HepG2 (cell line): ENCODE results near the gene ANKIB1. TPM values are rescaled to one million over a fixed set of nuclear protein-coding genes. Genes with fewer than 3 reads are reported as not detected.

Experiments used
- CHD2 ChIP-seq: IDR thresholded peaks from 2 replicates; pipeline ENCODE4 v1.6.1; 2011; ENCODE audit warnings: low read depth, low read length, improper control_type of control experiment
- ISX ChIP-seq: sonication (generic); formaldehyde crosslinking; conservative IDR thresholded peaks from 2 replicates; pipeline ENCODE4 v1.5.0; 2020; ENCODE audit warnings: missing genetic modification reagents
- NBN ChIP-seq: fragments of 450-650 bp; conservative IDR thresholded peaks from 2 replicates; pipeline ENCODE4 v1.6.1; 2017
- SRSF4 ChIP-seq: fragments of 200-400 bp; formaldehyde crosslinking; IDR thresholded peaks from one replicate; pipeline ENCODE4 v1.6.1; 2018; ENCODE audit warnings: mild to moderate bottlenecking, low read depth, low read length, moderate library complexity; ENCODE audit not compliant: poor library complexity, severe bottlenecking
- ZNF160 ChIP-seq: sonication (generic); formaldehyde crosslinking; IDR thresholded peaks from 2 replicates; pipeline ENCODE4 v1.8.0; 2022; ENCODE audit warnings: mild to moderate bottlenecking, inconsistent platforms, missing genetic modification reagents
- ZNF468 ChIP-seq: sonication (generic); formaldehyde crosslinking; IDR thresholded peaks from 2 replicates; pipeline ENCODE4 v1.8.0; 2022; ENCODE audit warnings: mild to moderate bottlenecking, moderate library complexity, missing genetic modification reagents
- ZNF484 ChIP-seq: sonication (generic); formaldehyde crosslinking; IDR thresholded peaks from 2 replicates; pipeline ENCODE4 v1.5.1; 2020; ENCODE audit warnings: mild to moderate bottlenecking, low read depth, missing genetic modification reagents, borderline replicate concordance
- ZNF782 ChIP-seq: sonication (generic); formaldehyde crosslinking; IDR thresholded peaks from 2 replicates; pipeline ENCODE4 v1.4.0; 2020; ENCODE audit warnings: missing genetic modification reagents, mild to moderate bottlenecking, borderline replicate concordance
- ZSCAN29 ChIP-seq: sonication (generic); formaldehyde crosslinking; conservative IDR thresholded peaks from 2 replicates; pipeline ENCODE4 v1.4.0; 2020; ENCODE audit warnings: mild to moderate bottlenecking, missing genetic modification reagents
- polyA plus RNA-seq, 8 experiments: library from polyadenylated mRNA; depleted of rRNA in 3 of 8; stranded (reverse) in 7 of 8; unstranded in 1 of 8; fragments of >200 nt; fragmentation: Illumina TruSeq in 4 of 8; extraction: Trizol in 4 of 8; gene quantifications; 2 replicates each; pipeline versions ENCODE4 v1.2.1 to v1.2.3, GENCODE V29; 2011 to 2016; ENCODE audit warnings: low read depth in 4 of 8, missing spikeins in 1 of 8, mixed read lengths in 1 of 8; ENCODE audit not compliant: insufficient read depth in 1 of 8
- total RNA-seq, 5 experiments: library from RNA; depleted of rRNA; stranded (reverse); fragments of >200 nt; fragmentation: Illumina TruSeq; extraction: Trizol; gene quantifications; 2 replicates each; pipeline ENCODE4 v1.2.3, GENCODE V29; 2016; ENCODE audit warnings: low read depth in 1 of 5
- TF ChIP-seq, protein P1 (sequence below): sonication (generic); formaldehyde crosslinking; IDR thresholded peaks from 2 replicates; pipeline ENCODE4 v1.5.1; 2020; ENCODE audit warnings: missing genetic modification reagents, mild to moderate bottlenecking, borderline replicate concordance
- TF ChIP-seq, protein P2 (sequence below): sonication (generic); formaldehyde crosslinking; IDR thresholded peaks from 2 replicates; pipeline ENCODE4 v1.5.0; 2020; ENCODE audit warnings: missing genetic modification reagents
- TF ChIP-seq, protein P3 (sequence below): sonication (generic); formaldehyde crosslinking; IDR thresholded peaks from 2 replicates; pipeline ENCODE4 v1.4.0; 2020; ENCODE audit warnings: missing genetic modification reagents

Gene ANKIB1
- total and polyA plus RNA-seq, 2 of the 13 experiments (the other 11 are each of a cell fraction or from before 2014, with no cell fraction given), result 28.7 to 29.6 TPM

DNA sequence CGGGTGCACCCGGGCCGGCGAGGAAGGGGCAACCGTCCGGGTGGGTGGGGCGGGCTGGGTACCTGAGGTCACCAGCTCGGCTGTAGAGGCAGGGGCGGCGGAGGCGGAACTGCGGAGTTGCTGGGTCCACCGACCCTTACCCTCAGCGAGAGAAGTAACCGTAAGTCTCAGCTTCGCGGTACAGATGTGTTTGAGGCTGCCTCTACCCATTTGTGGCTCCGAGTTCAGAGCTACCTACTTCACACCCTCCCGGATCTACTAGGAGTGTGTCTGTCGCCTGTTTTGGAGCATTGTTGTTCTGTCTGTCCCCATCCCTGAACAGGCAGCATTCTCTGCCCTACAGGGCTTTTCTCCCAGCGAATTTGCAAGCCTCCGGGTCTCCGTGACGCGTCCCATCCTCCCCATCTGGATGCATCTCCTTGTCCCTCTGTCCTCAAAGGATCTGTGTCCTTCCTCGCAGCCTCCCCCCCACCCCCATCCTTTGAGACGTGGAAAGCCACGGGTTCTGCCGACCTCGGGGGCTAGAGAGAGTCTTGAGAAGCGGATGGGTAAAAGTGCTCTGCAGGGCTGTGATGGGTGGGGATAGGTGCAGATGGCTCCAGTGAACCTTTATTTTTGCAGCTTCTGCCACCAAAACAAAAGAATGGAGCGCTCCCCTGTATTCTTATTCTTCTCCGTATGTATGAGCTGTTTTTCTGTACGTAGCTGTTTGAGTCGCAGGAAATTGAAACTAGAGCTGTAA is 757 bp downstream of the ANKIB1 start (continued):
- TF ChIP-seq ZSCAN29 (CRISPR knock-in tag) (0 out of 2 replicates have a peak, but pooled peaks have one; percentile 5), ISX (CRISPR knock-in tag) (no peak), NBN (no peak), ZNF468 (CRISPR knock-in tag) (no peak), ZNF484 (CRISPR knock-in tag) (no peak), SRSF4 (no peak), ZNF782 (CRISPR knock-in tag) (no peak), ZNF160 (CRISPR knock-in tag) (no peak), CHD2 (no peak)
- TF ChIP-seq, protein P1, sequence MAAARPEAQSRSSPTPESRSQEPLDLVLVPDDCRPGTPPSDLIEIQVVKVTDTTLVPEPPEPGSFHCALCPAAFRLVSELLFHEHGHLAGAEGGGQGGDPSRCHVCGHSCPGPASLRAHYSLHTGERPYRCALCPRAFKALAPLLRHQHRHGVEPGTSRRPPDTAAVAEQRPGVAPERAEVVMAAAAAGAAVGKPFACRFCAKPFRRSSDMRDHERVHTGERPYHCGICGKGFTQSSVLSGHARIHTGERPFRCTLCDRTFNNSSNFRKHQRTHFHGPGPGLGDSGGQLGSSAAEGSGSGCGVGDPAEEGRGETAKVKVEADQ, result no peak
- TF ChIP-seq, protein P2, sequence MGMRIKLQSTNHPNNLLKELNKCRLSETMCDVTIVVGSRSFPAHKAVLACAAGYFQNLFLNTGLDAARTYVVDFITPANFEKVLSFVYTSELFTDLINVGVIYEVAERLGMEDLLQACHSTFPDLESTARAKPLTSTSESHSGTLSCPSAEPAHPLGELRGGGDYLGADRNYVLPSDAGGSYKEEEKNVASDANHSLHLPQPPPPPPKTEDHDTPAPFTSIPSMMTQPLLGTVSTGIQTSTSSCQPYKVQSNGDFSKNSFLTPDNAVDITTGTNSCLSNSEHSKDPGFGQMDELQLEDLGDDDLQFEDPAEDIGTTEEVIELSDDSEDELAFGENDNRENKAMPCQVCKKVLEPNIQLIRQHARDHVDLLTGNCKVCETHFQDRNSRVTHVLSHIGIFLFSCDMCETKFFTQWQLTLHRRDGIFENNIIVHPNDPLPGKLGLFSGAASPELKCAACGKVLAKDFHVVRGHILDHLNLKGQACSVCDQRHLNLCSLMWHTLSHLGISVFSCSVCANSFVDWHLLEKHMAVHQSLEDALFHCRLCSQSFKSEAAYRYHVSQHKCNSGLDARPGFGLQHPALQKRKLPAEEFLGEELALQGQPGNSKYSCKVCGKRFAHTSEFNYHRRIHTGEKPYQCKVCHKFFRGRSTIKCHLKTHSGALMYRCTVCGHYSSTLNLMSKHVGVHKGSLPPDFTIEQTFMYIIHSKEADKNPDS (CRISPR knock-in tag), result no peak
- TF ChIP-seq, protein P3, sequence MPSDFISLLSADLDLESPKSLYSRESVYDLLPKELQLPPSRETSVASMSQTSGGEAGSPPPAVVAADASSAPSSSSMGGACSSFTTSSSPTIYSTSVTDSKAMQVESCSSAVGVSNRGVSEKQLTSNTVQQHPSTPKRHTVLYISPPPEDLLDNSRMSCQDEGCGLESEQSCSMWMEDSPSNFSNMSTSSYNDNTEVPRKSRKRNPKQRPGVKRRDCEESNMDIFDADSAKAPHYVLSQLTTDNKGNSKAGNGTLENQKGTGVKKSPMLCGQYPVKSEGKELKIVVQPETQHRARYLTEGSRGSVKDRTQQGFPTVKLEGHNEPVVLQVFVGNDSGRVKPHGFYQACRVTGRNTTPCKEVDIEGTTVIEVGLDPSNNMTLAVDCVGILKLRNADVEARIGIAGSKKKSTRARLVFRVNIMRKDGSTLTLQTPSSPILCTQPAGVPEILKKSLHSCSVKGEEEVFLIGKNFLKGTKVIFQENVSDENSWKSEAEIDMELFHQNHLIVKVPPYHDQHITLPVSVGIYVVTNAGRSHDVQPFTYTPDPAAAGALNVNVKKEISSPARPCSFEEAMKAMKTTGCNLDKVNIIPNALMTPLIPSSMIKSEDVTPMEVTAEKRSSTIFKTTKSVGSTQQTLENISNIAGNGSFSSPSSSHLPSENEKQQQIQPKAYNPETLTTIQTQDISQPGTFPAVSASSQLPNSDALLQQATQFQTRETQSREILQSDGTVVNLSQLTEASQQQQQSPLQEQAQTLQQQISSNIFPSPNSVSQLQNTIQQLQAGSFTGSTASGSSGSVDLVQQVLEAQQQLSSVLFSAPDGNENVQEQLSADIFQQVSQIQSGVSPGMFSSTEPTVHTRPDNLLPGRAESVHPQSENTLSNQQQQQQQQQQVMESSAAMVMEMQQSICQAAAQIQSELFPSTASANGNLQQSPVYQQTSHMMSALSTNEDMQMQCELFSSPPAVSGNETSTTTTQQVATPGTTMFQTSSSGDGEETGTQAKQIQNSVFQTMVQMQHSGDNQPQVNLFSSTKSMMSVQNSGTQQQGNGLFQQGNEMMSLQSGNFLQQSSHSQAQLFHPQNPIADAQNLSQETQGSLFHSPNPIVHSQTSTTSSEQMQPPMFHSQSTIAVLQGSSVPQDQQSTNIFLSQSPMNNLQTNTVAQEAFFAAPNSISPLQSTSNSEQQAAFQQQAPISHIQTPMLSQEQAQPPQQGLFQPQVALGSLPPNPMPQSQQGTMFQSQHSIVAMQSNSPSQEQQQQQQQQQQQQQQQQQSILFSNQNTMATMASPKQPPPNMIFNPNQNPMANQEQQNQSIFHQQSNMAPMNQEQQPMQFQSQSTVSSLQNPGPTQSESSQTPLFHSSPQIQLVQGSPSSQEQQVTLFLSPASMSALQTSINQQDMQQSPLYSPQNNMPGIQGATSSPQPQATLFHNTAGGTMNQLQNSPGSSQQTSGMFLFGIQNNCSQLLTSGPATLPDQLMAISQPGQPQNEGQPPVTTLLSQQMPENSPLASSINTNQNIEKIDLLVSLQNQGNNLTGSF, result no peak
